HG03378 (cell line): Measurements from ENCODE around the gene MAIP1.

Experiments
- ATAC-seq: cut with Tn5 transposase; IDR thresholded peaks from one replicate; pipeline ENCODE4 v1.9.1; 2021; ENCODE audit warnings: mild to moderate bottlenecking, moderate library complexity; ENCODE audit not compliant: unreplicated experiment

Gene MAIP1

DNA sequence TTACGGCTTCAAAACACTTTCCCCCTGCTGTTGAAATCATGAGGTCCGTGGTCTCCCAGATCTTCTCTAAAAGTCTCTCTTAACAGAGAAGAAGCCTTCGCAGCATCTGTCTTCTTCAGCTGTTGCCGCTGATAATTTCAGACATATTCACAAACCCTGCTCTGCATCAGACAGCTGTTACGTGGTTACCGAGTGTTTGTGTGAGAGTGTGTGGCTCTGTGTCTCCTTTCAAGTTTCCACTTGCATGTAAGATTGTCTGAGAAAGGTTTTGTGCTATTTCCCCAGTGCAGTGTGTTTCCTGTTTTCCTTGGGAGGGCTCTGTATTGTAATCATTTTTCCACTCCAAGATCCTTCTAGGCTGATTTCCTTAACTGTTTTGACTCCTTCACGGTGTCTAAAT lies 32.8 kb downstream of the MAIP1 start:
- no peak for ATAC-seq

DNA sequence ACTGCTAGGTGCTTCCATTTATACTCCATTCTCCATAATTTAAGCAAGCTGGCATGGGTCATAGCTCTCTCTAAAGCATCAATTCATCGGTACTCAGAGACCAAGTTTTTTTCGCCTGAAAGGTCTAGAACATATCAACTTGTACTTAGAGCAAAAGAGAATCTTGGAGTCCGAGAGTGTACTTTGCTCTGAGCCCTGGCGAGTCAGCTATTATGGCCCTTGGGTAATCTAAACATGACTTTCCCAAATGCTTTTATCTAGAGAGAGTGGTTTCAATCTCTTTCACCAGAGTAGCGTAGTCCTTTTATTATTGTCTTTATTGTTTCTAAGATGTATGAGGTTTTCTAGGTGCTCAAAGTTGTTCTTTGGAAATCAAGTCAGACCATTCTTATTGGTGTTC lies 34.4 kb downstream of the MAIP1 start:
- no peak for ATAC-seq

GRCh38 chr2:199991691-199992090 lies 36.3 kb downstream of the MAIP1 start:
- no peak for ATAC-seq

- no peak for ATAC-seq
These were observed 36.9 kb downstream of the MAIP1 start for GRCh38 chr2:199992296-199992695.

- no peak for ATAC-seq
These were observed 39.0 kb downstream of the MAIP1 start for GRCh38 chr2:199994371-199994770.

GRCh38 chr2:199994896-199995295 lies 39.5 kb downstream of the MAIP1 start:
- ATAC-seq, result no peak

GRCh38 chr2:199997296-199997695 lies 41.9 kb downstream of the MAIP1 start:
- ATAC-seq, result no peak

DNA sequence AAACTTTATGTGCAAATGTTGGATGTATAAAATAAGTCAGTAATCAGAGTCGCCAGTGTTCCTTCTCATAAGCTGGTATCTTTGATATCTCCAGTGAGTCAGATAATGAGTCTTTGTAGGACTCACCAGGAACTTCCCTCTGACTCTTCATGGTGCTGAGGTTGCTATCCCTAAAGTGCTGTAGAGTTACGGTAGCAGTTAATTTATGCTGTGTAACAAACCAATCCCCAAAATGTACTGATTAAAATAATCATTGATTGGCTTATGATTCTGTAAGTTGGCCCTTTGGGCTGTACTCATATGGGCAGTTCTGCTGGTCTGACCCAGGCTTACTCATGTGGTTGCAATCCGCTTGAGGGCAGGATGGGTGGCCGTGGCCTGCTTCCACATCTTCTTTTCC lies 43.8 kb downstream of the MAIP1 start:
- ATAC-seq, result no peak

GRCh38 chr2:200000444-200001163 lies 45.2 kb downstream of the MAIP1 start:
- ATAC-seq, result no peak

DNA sequence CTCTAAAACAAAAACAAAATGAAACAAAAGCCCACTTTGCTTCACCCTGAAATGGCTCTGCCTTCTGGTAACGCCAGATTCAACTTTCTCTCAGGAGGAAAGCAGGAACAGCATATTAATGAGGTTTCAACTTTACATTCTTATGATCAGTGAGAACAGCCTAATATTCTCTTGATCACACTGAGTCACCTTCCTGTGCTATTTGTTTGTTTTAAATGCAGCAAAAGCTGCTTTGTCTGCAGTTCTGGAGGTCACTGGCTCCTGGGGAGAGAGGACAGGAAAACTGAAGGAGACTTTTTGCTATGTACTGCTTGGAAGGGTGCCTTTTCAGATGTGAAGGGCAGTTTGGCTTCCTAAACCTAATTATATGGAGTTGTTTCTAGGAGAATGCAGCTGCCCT lies 48.1 kb downstream of the MAIP1 start:
- no peak for ATAC-seq

- ATAC-seq, result no peak
These were observed 50.3 kb downstream of the MAIP1 start for GRCh38 chr2:200005675-200006074.

GRCh38 chr2:200007306-200007705 lies 51.9 kb downstream of the MAIP1 start:
- ATAC-seq, result no peak

DNA sequence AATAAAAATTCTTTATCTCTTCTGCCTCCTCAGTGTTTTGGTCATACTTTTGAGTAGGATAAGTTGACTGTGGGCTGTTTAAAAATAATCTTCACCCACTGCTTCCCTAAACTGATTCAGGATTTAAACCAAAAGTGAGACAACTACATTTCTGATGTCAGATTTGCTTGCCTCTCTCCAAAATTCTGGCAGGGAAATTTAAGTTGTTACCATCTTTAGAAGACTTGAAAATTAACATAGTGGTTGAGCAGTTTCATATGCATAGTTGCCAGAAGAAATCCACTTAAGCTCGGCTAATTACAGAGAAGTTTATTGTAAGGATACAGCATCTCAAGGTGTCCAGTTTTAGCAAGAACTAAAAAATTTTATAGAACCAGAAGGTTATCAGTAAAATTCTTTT lies 57.0 kb downstream of the MAIP1 start:
- no peak for ATAC-seq
